Measurements from ENCODE around the gene RPRML. TPM values are rescaled to one million over a fixed set of nuclear protein-coding genes. Genes with fewer than 3 reads are reported as not detected.
"Not testable (repeated sequence)": the region's sequence is repeated elsewhere in the genome, so short reads cannot be mapped to it uniquely, and the experiment has no call there.

The RPRML gene
- polyA plus RNA-seq, 10 donors = 0.15 to 0.59 (median 0.32) TPM; not detected in 3

- DNase-seq = peak in 1 of 3 donors; percentile 49
Measured at GRCh38 chr17:46977348-46977747, 1.7 kb downstream of the RPRML start.

- no peak for DNase-seq
Measured at GRCh38 chr17:46976626-46977270, 2.3 kb downstream of the RPRML start.

- DNase-seq = no peak
Measured at GRCh38 chr17:46975287-46975686, 3.8 kb downstream of the RPRML start.

GRCh38 chr17:46974086-46974485 lies 5.0 kb downstream of the RPRML start:
- no peak for DNase-seq

- no peak for DNase-seq
Measured at GRCh38 chr17:46972346-46972745, 6.7 kb downstream of the RPRML start.

GRCh38 chr17:46971647-46972300 lies 7.3 kb downstream of the RPRML start:
- no peak for DNase-seq

GRCh38 chr17:46968896-46969295 lies 10.2 kb downstream of the RPRML start:
- DNase-seq = no peak

- DNase-seq = no peak
Measured at GRCh38 chr17:46968224-46968834, 10.7 kb downstream of the RPRML start.

- DNase-seq = peak in 1 of 3 donors; percentile 34
Measured at GRCh38 chr17:46964315-46965265, 14.5 kb downstream of the RPRML start.

- no peak for DNase-seq
Measured at GRCh38 chr17:46963571-46963970, 15.5 kb downstream of the RPRML start.

- no peak for DNase-seq
Measured at GRCh38 chr17:46962374-46962790, 16.7 kb downstream of the RPRML start.

- DNase-seq = no peak
Measured at GRCh38 chr17:46960152-46960551, 18.9 kb downstream of the RPRML start.

GRCh38 chr17:46958041-46958591 lies 20.9 kb downstream of the RPRML start:
- DNase-seq = no peak

- DNase-seq = not testable (repeated sequence)
Measured at GRCh38 chr17:46953191-46953590, 25.9 kb downstream of the RPRML start.

GRCh38 chr17:46952115-46952514 lies 26.9 kb downstream of the RPRML start:
- no peak for DNase-seq

- DNase-seq = no peak
Measured at GRCh38 chr17:46951706-46952105, 27.3 kb downstream of the RPRML start.

- no peak for DNase-seq
Measured at GRCh38 chr17:46950997-46951621, 27.9 kb downstream of the RPRML start.

- no peak for DNase-seq
Measured at GRCh38 chr17:46950342-46950996, 28.6 kb downstream of the RPRML start.

- DNase-seq = no peak
Measured at GRCh38 chr17:46949291-46950174, 29.5 kb downstream of the RPRML start.

GRCh38 chr17:46948544-46948943 lies 30.5 kb downstream of the RPRML start:
- no peak for DNase-seq

All from muscle of back (tissue), 11 donors.